Stimulated activated naive CD8-positive, alpha-beta T cell treated with anti-CD3 and anti-CD28 coated beads, Interleukin-15, Interleukin-2, amounts not matched to agents 100 ng/mL and 50 ng/mL, for 24 hours (primary cell): ENCODE results near the gene WDR36.

Source experiments
- H3K27ac Mint-ChIP-seq: one replicate; pipeline ENCODE4 v1.8.0; 2021; ENCODE audit warnings: mild to moderate bottlenecking, mixed read lengths
- H3K27me3 Mint-ChIP-seq: one replicate; pipeline ENCODE4 v1.8.0; 2021; ENCODE audit warnings: mixed read lengths
- H3K36me3 Mint-ChIP-seq: one replicate; pipeline ENCODE4 v1.8.0; 2021; ENCODE audit warnings: low read depth, mixed read lengths
- H3K4me1 Mint-ChIP-seq: one replicate; pipeline ENCODE4 v1.8.0; 2021; ENCODE audit warnings: low read depth, mixed read lengths
- H3K4me3 Mint-ChIP-seq: one replicate; pipeline ENCODE4 v1.8.0; 2021; ENCODE audit warnings: mild to moderate bottlenecking, mixed read lengths
- H3K9me3 Mint-ChIP-seq: one replicate; pipeline ENCODE4 v1.8.0; 2021; ENCODE audit warnings: mixed read lengths

The WDR36 gene

DNA sequence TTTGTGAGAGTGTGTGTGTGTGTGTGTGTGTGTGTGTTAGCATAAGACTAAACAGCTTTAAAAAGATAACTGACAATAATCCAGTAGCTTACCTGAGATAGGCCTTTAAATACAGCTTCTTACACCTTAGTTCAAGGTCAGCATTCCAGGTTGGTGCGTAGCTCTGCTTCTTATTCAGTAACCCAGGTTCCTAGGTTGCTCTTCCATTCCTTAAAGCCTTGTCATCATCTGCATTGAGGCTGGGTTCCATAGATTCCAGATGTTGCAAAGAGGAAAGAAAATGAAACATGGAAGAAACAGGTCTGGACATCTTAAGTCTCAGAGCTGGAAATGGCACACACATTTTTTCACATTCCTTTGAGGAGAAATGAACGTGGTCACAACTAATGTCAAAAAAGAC lies 78.1 kb downstream of the WDR36 start:
- H3K4me1 Mint-ChIP-seq, result no peaks in the 10 kb centered on the region

DNA sequence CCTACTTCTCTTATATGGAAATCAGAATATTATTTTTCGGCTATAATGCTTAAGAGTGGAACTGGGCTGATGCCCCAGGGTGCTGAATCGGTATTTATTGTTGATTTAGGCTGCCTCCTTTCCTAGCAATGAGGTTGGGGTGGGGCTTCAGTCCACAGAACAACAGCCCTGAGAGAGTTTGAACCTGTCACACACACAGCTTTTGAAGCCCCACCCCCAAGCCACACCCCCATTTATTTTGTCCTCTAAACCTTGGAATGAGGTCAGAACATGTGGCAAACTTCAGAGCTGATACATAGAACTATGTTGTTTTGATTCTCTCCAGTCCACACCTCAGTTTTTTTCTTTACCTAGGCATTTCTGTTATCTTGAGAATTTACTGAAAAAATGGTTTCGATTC lies 80.4 kb downstream of the WDR36 start:
- no peaks in the 10 kb centered on the region for H3K9me3 Mint-ChIP-seq
- no peak overlapping the region for H3K4me3 Mint-ChIP-seq
- no peak overlapping the region for H3K27ac Mint-ChIP-seq
- H3K27me3 Mint-ChIP-seq, result no peaks in the 10 kb centered on the region
- no peaks in the 10 kb centered on the region for H3K36me3 Mint-ChIP-seq
- no peaks in the 10 kb centered on the region for H3K4me1 Mint-ChIP-seq

More for the DNA sequence above, 78.1 kb downstream of the WDR36 start:
- Mint-ChIP-seq H3K9me3 (no peaks in the 10 kb centered on the region), H3K36me3 (no peaks in the 10 kb centered on the region), H3K4me3 (no peak overlapping the region), H3K27me3 (no peaks in the 10 kb centered on the region), H3K27ac (no peak overlapping the region)

DNA sequence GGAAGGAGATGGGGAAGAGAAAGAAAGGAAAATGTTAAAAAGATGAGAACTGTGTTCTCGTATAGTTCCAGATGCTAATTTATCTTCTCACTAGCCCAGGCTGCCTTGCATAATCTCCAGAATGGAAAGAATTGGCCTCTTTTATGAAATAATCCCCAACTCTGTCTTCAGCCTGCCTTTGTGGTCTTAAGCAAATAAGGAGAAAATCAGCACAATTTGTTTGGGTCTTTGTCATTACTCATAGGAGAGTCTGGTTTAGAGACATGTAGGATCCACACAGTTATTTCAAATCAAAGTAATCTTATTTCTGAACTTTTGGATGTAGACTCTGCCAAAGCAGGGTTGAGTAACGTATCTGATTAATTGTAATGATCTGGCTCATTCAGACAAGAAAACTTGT lies 81.3 kb downstream of the WDR36 start:
- H3K9me3 Mint-ChIP-seq, result no peaks in the 10 kb centered on the region
- no peak overlapping the region for H3K4me3 Mint-ChIP-seq
- no peak overlapping the region for H3K27ac Mint-ChIP-seq
- H3K4me1 Mint-ChIP-seq, result no peaks in the 10 kb centered on the region
- no peaks in the 10 kb centered on the region for H3K27me3 Mint-ChIP-seq
- H3K36me3 Mint-ChIP-seq, result no peaks in the 10 kb centered on the region
